Mesendoderm (in vitro differentiated cells): ENCODE results near the gene FAM72D.
"Not testable (repeated sequence)": the region's sequence is repeated elsewhere in the genome, so short reads cannot be mapped to it uniquely, and the experiment has no call there.

ENCODE experiments used
- DNase-seq: peaks from one replicate; pipeline ENCODE4 v3.0.0; 2013
- H2AK5ac ChIP-seq: 2 replicates; pipeline ENCODE4 v1.6.1; 2013; ENCODE audit warnings: low read length, inconsistent platforms
- H2BK120ac ChIP-seq: 2 replicates; pipeline ENCODE4 v1.6.1; 2013; ENCODE audit warnings: low read depth, mild to moderate bottlenecking, low read length, moderate library complexity, mixed read lengths
- H2BK15ac ChIP-seq: replicated peaks from 2 replicates; pipeline ENCODE4 v1.6.1; 2013; ENCODE audit warnings: low read depth, mild to moderate bottlenecking, moderate library complexity
- H2BK5ac ChIP-seq: 2 replicates; pipeline ENCODE4 v1.6.1; 2013; ENCODE audit warnings: low read length, inconsistent platforms
- H3K18ac ChIP-seq: 2 replicates; pipeline ENCODE4 v1.6.1; 2013; ENCODE audit warnings: mild to moderate bottlenecking, low read length, mixed read lengths
- H3K23ac ChIP-seq: one replicate; pipeline ENCODE4 v1.6.1; 2013; ENCODE audit warnings: low read length
- H3K27ac ChIP-seq: 2 replicates; pipeline ENCODE4 v1.5.1; 2013; ENCODE audit warnings: low read depth, mild to moderate bottlenecking, inconsistent platforms, low read length, moderate library complexity
- H3K27me3 ChIP-seq: 2 replicates; pipeline ENCODE4 v1.6.1; 2013; ENCODE audit warnings: low read length, control low read depth, mild to moderate bottlenecking, inconsistent platforms; ENCODE audit not compliant: insufficient read depth, poor library complexity
- H3K36me3 ChIP-seq: 2 replicates; pipeline ENCODE4 v1.6.1; 2013; ENCODE audit warnings: low read length, inconsistent platforms; ENCODE audit not compliant: control insufficient read depth, insufficient read depth
- H3K4ac ChIP-seq: one replicate; pipeline ENCODE4 v1.6.1; 2013; ENCODE audit warnings: low read depth, mild to moderate bottlenecking, low read length, moderate library complexity
- H3K4me1 ChIP-seq: 2 replicates; pipeline ENCODE4 v1.6.1; 2013; ENCODE audit warnings: low read depth, low read length, inconsistent platforms; ENCODE audit not compliant: control insufficient read depth
- H3K4me2 ChIP-seq: 2 replicates; pipeline ENCODE4 v1.6.1; 2013; ENCODE audit warnings: low read length
- H3K4me3 ChIP-seq: 2 replicates; pipeline ENCODE4 v1.5.1; 2013; ENCODE audit warnings: mild to moderate bottlenecking, low read length
- H3K56ac ChIP-seq: one replicate; pipeline ENCODE4 v1.6.1; 2013; ENCODE audit warnings: low read length
- H3K79me1 ChIP-seq: 2 replicates; pipeline ENCODE4 v1.6.1; 2013; ENCODE audit warnings: low read length, inconsistent platforms
- H3K79me2 ChIP-seq: 2 replicates; pipeline ENCODE4 v1.6.1; 2013; ENCODE audit warnings: mild to moderate bottlenecking, low read length; ENCODE audit not compliant: control insufficient read depth, insufficient read depth
- H3K9ac ChIP-seq: 2 replicates; pipeline ENCODE4 v1.6.1; 2013; ENCODE audit warnings: low read length, inconsistent platforms
- H4K5ac ChIP-seq: one replicate; pipeline ENCODE4 v1.6.1; 2013; ENCODE audit warnings: low read length
- H4K8ac ChIP-seq: one replicate; pipeline ENCODE4 v1.6.1; 2013; ENCODE audit warnings: low read depth, mild to moderate bottlenecking, control low read depth, low read length, moderate library complexity
- WGBS: extraction: QIAGEN DNeasy Blood & Tissue Kit; methylation state at CpG from one replicate; pipeline ENCODE4 v1.1.7; 2013; ENCODE audit warnings: low lambda C conversion rate, missing lambda C conversion rate; ENCODE audit not compliant: insufficient coverage; ENCODE audit errors: extremely low coverage; 5-methylcytosine and 5-hydroxymethylcytosine counted together

The FAM72D gene

DNA sequence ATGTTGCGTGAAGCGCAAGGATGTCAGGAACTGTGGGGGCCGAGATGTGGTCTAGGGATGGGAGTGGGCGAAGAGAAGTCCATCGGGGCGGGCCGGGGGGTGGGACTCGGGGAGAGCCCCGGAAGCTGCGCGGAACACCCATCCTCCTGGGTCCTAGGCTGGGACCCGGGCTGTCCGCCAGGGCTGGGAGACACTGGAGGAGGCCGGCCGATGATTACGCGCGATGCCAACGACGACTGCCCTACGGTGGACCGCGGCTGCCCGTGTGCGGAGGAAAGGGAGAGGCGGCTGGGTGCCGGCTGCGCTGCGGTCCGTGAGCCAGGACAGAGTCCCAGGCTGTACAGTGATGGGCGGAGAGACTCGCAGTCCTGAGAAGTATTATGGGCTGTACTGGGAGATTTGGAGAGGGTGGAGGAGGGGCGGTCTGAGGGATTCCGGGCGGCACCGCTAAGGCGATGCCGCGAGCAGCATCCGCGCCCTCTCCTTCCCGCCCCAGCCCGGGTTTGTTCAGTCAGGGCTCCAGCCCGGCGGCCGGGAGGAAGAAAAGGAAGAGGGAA is 1.0 kb upstream of the FAM72D start:
- peak overlapping the region; percentile 42 for H3K56ac ChIP-seq
- H3K79me1 ChIP-seq, H2BK5ac ChIP-seq, H3K9ac ChIP-seq, H3K27ac ChIP-seq, H4K8ac ChIP-seq, H3K4me3 ChIP-seq, H2BK120ac ChIP-seq, H2AK5ac ChIP-seq, H3K36me3 ChIP-seq, H2BK15ac ChIP-seq, H3K18ac ChIP-seq, H4K5ac ChIP-seq, H3K4me2 ChIP-seq, H3K79me2 ChIP-seq, H3K4me1 ChIP-seq, H3K27me3 ChIP-seq, DNase-seq, H3K23ac ChIP-seq, H3K4ac ChIP-seq: not testable (repeated sequence)
- WGBS, result no CpG with 5 or more reads among the region's 46 CpGs

DNA sequence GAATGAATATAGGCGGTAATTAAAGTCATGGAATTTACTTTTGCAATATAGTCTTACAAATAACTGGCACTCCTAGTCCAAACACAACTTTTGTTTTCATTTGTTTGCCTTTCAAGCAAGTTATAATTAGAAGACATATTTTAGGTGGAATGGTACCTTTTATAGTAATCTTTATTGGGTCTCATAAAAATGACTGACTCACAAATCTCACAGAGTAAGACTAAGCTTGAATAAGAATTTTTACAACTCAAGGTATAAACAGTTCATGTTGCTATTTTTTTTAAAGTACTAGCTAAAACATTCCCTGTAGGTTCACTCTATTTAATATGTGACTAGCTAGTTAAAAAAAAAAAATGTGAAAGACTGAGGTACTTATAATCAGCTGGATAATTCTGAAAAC is 6.0 kb downstream of the FAM72D start:
- H3K27me3 ChIP-seq, H3K4me2 ChIP-seq, H3K23ac ChIP-seq, H4K8ac ChIP-seq, H2AK5ac ChIP-seq, H3K56ac ChIP-seq, H3K9ac ChIP-seq, H4K5ac ChIP-seq, H3K4me1 ChIP-seq, H3K18ac ChIP-seq, H3K79me1 ChIP-seq, H2BK120ac ChIP-seq, H2BK5ac ChIP-seq, DNase-seq, H3K4ac ChIP-seq, H3K4me3 ChIP-seq, H3K79me2 ChIP-seq, H3K36me3 ChIP-seq, H2BK15ac ChIP-seq, H3K27ac ChIP-seq: not testable (repeated sequence)
- WGBS, result no CpG with 5 or more reads among the region's 1 CpG

GRCh38 chr1:145103294-145103693 is 7.5 kb downstream of the FAM72D start:
- not testable (repeated sequence) for H3K9ac ChIP-seq, DNase-seq, H4K8ac ChIP-seq, H3K79me1 ChIP-seq, H3K79me2 ChIP-seq, H2BK120ac ChIP-seq, H3K4me3 ChIP-seq, H2BK5ac ChIP-seq, H4K5ac ChIP-seq, H3K4me2 ChIP-seq, H3K18ac ChIP-seq, H3K4me1 ChIP-seq, H3K4ac ChIP-seq, H2AK5ac ChIP-seq, H2BK15ac ChIP-seq, H3K27ac ChIP-seq, H3K56ac ChIP-seq, H3K27me3 ChIP-seq, H3K36me3 ChIP-seq, H3K23ac ChIP-seq
- no CpG with 5 or more reads among the region's 2 CpGs for WGBS

DNA sequence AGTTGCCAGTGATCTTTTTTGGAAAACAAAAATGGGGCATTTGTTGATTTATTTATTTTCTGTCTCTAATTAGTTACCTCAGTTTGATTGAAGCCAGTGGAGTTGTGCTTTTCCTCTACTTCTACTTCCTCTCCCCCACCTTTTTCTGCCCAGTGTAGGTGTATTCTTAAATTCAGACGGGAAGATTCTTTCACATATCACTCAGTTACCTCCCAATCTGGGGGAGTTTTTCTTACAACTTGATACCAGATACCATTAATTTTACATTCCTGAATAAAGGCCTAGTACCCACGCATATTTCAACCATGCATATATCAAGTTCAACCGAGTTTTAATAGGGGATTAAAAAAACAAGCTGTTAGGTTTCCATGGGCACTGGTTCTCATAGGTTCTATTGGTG is 15.9 kb downstream of the FAM72D start:
- H3K79me1 ChIP-seq, DNase-seq, H3K27ac ChIP-seq, H3K56ac ChIP-seq, H3K4me2 ChIP-seq, H3K4me3 ChIP-seq, H3K18ac ChIP-seq, H4K5ac ChIP-seq, H2BK120ac ChIP-seq, H3K4ac ChIP-seq, H3K79me2 ChIP-seq, H3K23ac ChIP-seq, H3K36me3 ChIP-seq, H3K4me1 ChIP-seq, H2BK15ac ChIP-seq, H2AK5ac ChIP-seq, H3K27me3 ChIP-seq, H3K9ac ChIP-seq, H2BK5ac ChIP-seq, H4K8ac ChIP-seq: not testable (repeated sequence)
- WGBS, result no CpG with 5 or more reads among the region's 3 CpGs

DNA sequence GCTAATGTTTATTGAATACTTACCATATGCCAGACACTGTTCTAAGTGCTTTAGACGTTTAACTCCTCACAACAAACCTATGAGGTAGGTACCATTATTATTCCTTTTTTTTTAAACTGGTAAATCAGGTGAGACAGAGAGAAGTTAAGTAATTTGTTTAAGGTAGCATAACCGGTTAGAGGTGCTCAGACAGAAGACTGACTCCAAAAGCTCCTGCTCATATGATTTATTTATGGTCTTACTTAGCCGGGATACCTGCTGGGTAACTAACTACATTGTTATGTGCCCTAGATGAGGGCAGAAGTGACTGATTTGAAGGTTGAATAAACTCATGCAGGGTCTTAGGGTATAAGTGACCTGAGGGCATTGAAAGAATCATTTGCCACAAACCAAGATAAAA is 16.9 kb downstream of the FAM72D start:
- not testable (repeated sequence) for H3K4ac ChIP-seq, H3K27me3 ChIP-seq, H2AK5ac ChIP-seq, H3K4me3 ChIP-seq, H3K27ac ChIP-seq, H3K79me2 ChIP-seq, H3K4me1 ChIP-seq, DNase-seq, H3K23ac ChIP-seq, H2BK15ac ChIP-seq, H3K4me2 ChIP-seq, H2BK120ac ChIP-seq, H4K5ac ChIP-seq, H3K79me1 ChIP-seq, H3K56ac ChIP-seq, H3K18ac ChIP-seq, H2BK5ac ChIP-seq, H3K9ac ChIP-seq, H3K36me3 ChIP-seq, H4K8ac ChIP-seq
- WGBS, result no CpG with 5 or more reads among the region's 3 CpGs

- H4K8ac ChIP-seq, H3K9ac ChIP-seq, H3K79me1 ChIP-seq, H4K5ac ChIP-seq, H3K23ac ChIP-seq, H3K27ac ChIP-seq, H3K79me2 ChIP-seq, H2BK5ac ChIP-seq, H3K4me2 ChIP-seq, H3K4me1 ChIP-seq, H3K4ac ChIP-seq, H3K36me3 ChIP-seq, H2BK120ac ChIP-seq, H3K56ac ChIP-seq, H2BK15ac ChIP-seq, H3K18ac ChIP-seq, DNase-seq, H3K4me3 ChIP-seq, H3K27me3 ChIP-seq, H2AK5ac ChIP-seq: not testable (repeated sequence)
- no CpG with 5 or more reads among the region's 1 CpG for WGBS
Observed at GRCh38 chr1:145114560-145115057, 18.8 kb downstream of the FAM72D start.
